Mesendoderm (in vitro differentiated cells): Measurements from ENCODE around the gene LEKR1. TPM values are rescaled to one million over a fixed set of nuclear protein-coding genes. Genes with fewer than 3 reads are reported as not detected.

Source experiments
- DNase-seq: peaks from one replicate; pipeline ENCODE4 v3.0.0; 2013
- H2AK5ac ChIP-seq: 2 replicates; pipeline ENCODE4 v1.6.1; 2013; ENCODE audit warnings: low read length, inconsistent platforms
- H2BK120ac ChIP-seq: 2 replicates; pipeline ENCODE4 v1.6.1; 2013; ENCODE audit warnings: low read depth, mild to moderate bottlenecking, low read length, moderate library complexity, mixed read lengths
- H2BK15ac ChIP-seq: replicated peaks from 2 replicates; pipeline ENCODE4 v1.6.1; 2013; ENCODE audit warnings: low read depth, mild to moderate bottlenecking, moderate library complexity
- H2BK5ac ChIP-seq: 2 replicates; pipeline ENCODE4 v1.6.1; 2013; ENCODE audit warnings: low read length, inconsistent platforms
- H3K18ac ChIP-seq: 2 replicates; pipeline ENCODE4 v1.6.1; 2013; ENCODE audit warnings: mild to moderate bottlenecking, low read length, mixed read lengths
- H3K23ac ChIP-seq: one replicate; pipeline ENCODE4 v1.6.1; 2013; ENCODE audit warnings: low read length
- H3K27ac ChIP-seq: 2 replicates; pipeline ENCODE4 v1.5.1; 2013; ENCODE audit warnings: low read depth, mild to moderate bottlenecking, inconsistent platforms, low read length, moderate library complexity
- H3K27me3 ChIP-seq: 2 replicates; pipeline ENCODE4 v1.6.1; 2013; ENCODE audit warnings: low read length, control low read depth, mild to moderate bottlenecking, inconsistent platforms; ENCODE audit not compliant: insufficient read depth, poor library complexity
- H3K36me3 ChIP-seq: 2 replicates; pipeline ENCODE4 v1.6.1; 2013; ENCODE audit warnings: low read length, inconsistent platforms; ENCODE audit not compliant: control insufficient read depth, insufficient read depth
- H3K4ac ChIP-seq: one replicate; pipeline ENCODE4 v1.6.1; 2013; ENCODE audit warnings: low read depth, mild to moderate bottlenecking, low read length, moderate library complexity
- H3K4me1 ChIP-seq: 2 replicates; pipeline ENCODE4 v1.6.1; 2013; ENCODE audit warnings: low read depth, low read length, inconsistent platforms; ENCODE audit not compliant: control insufficient read depth
- H3K4me2 ChIP-seq: 2 replicates; pipeline ENCODE4 v1.6.1; 2013; ENCODE audit warnings: low read length
- H3K4me3 ChIP-seq: 2 replicates; pipeline ENCODE4 v1.5.1; 2013; ENCODE audit warnings: mild to moderate bottlenecking, low read length
- H3K56ac ChIP-seq: one replicate; pipeline ENCODE4 v1.6.1; 2013; ENCODE audit warnings: low read length
- H3K79me1 ChIP-seq: 2 replicates; pipeline ENCODE4 v1.6.1; 2013; ENCODE audit warnings: low read length, inconsistent platforms
- H3K79me2 ChIP-seq: 2 replicates; pipeline ENCODE4 v1.6.1; 2013; ENCODE audit warnings: mild to moderate bottlenecking, low read length; ENCODE audit not compliant: control insufficient read depth, insufficient read depth
- H3K9ac ChIP-seq: 2 replicates; pipeline ENCODE4 v1.6.1; 2013; ENCODE audit warnings: low read length, inconsistent platforms
- H4K5ac ChIP-seq: one replicate; pipeline ENCODE4 v1.6.1; 2013; ENCODE audit warnings: low read length
- H4K8ac ChIP-seq: one replicate; pipeline ENCODE4 v1.6.1; 2013; ENCODE audit warnings: low read depth, mild to moderate bottlenecking, control low read depth, low read length, moderate library complexity
- WGBS: extraction: QIAGEN DNeasy Blood & Tissue Kit; methylation state at CpG from one replicate; pipeline ENCODE4 v1.1.7; 2013; ENCODE audit warnings: low lambda C conversion rate, missing lambda C conversion rate; ENCODE audit not compliant: insufficient coverage; ENCODE audit errors: extremely low coverage; 5-methylcytosine and 5-hydroxymethylcytosine counted together
- small RNA-seq: library from polyadenylated mRNA; stranded (forward); fragments of <200 nt; extraction: miRNeasy Mini kit (QIAGEN cat#:217004); gene quantifications from one replicate; pipeline ENCODE3, GENCODE V24; 2013; ENCODE audit not compliant: insufficient read depth

LEKR1 gene

GRCh38 chr3:157092230-157092629 lies 266.1 kb downstream of the LEKR1 start:
- H2BK15ac ChIP-seq, result no peak overlapping the region
- no peak overlapping the region for H4K8ac ChIP-seq
- no peaks in the 10 kb centered on the region for H3K79me2 ChIP-seq
- no peak overlapping the region for H3K4me2 ChIP-seq
- H3K23ac ChIP-seq, result peak overlapping the region; percentile 80
- H3K27ac ChIP-seq, result no peak overlapping the region
- H3K4me1 ChIP-seq, result peaks cover 13% of the 10 kb centered on the region
- no peak overlapping the region for H3K18ac ChIP-seq
- H3K79me1 ChIP-seq, result no peaks in the 10 kb centered on the region
- H3K4me3 ChIP-seq, result no peak overlapping the region
- no peaks in the 10 kb centered on the region for H3K27me3 ChIP-seq
- no peak overlapping the region for H4K5ac ChIP-seq
- H2BK5ac ChIP-seq, result no peak overlapping the region
- no peak for DNase-seq
- H3K56ac ChIP-seq, result peak overlapping the region; percentile 31
- H2AK5ac ChIP-seq, result no peak overlapping the region
- no CpG with 5 or more reads among the region's 5 CpGs for WGBS
- no peak overlapping the region for H3K4ac ChIP-seq
- no peaks in the 10 kb centered on the region for H3K36me3 ChIP-seq
- H2BK120ac ChIP-seq, result no peak overlapping the region
- H3K9ac ChIP-seq, result no peak overlapping the region

- DNase-seq, result no peak
- Histone ChIP-seq H3K56ac (no peak overlapping the region), H3K36me3 (no peaks in the 10 kb centered on the region), H2BK15ac (no peak overlapping the region), H3K23ac (no peak overlapping the region), H4K5ac (no peak overlapping the region), H3K4me3 (no peak overlapping the region), H3K18ac (no peak overlapping the region), H3K27ac (no peak overlapping the region), H2BK5ac (no peak overlapping the region), H2BK120ac (no peak overlapping the region), H3K4me1 (peaks cover 10% of the 10 kb centered on the region), H3K79me2 (no peaks in the 10 kb centered on the region), H3K4me2 (no peak overlapping the region), H3K27me3 (no peaks in the 10 kb centered on the region), H3K9ac (no peak overlapping the region), H3K79me1 (no peaks in the 10 kb centered on the region), H3K4ac (no peak overlapping the region), H4K8ac (no peak overlapping the region), H2AK5ac (no peak overlapping the region)
- no CpG with 5 or more reads among the region's 1 CpG for WGBS
Observed at GRCh38 chr3:157093096-157093495, 266.9 kb downstream of the LEKR1 start.

GRCh38 chr3:157094301-157094700 lies 268.1 kb downstream of the LEKR1 start:
- Histone ChIP-seq H3K79me2 (no peaks in the 10 kb centered on the region), H2AK5ac (no peak overlapping the region), H3K18ac (no peak overlapping the region), H3K27ac (no peak overlapping the region), H2BK5ac (no peak overlapping the region), H3K36me3 (no peaks in the 10 kb centered on the region), H3K56ac (no peak overlapping the region), H4K5ac (no peak overlapping the region), H3K4me1 (peaks cover 5% of the 10 kb centered on the region), H3K9ac (no peak overlapping the region), H2BK120ac (no peak overlapping the region), H3K79me1 (no peaks in the 10 kb centered on the region), H3K4me2 (no peak overlapping the region), H3K4me3 (no peak overlapping the region), H3K4ac (no peak overlapping the region), H2BK15ac (no peak overlapping the region), H3K23ac (no peak overlapping the region), H4K8ac (no peak overlapping the region), H3K27me3 (no peaks in the 10 kb centered on the region)
- no peak for DNase-seq
- no CpG with 5 or more reads among the region's 2 CpGs for WGBS

GRCh38 chr3:157094751-157095480 lies 268.8 kb downstream of the LEKR1 start:
- WGBS, result no CpG with 5 or more reads among the region's 5 CpGs
- no peak overlapping the region for H4K8ac ChIP-seq
- no peak overlapping the region for H3K4ac ChIP-seq
- H4K5ac ChIP-seq, result no peak overlapping the region
- H3K18ac ChIP-seq, result no peak overlapping the region
- no peaks in the 10 kb centered on the region for H3K79me1 ChIP-seq
- no peak overlapping the region for H3K27ac ChIP-seq
- no peak overlapping the region for H3K4me3 ChIP-seq
- H3K23ac ChIP-seq, result no peak overlapping the region
- H3K79me2 ChIP-seq, result no peaks in the 10 kb centered on the region
- H3K4me1 ChIP-seq, result no peaks in the 10 kb centered on the region
- H3K9ac ChIP-seq, result no peak overlapping the region
- H3K36me3 ChIP-seq, result no peaks in the 10 kb centered on the region
- H2BK120ac ChIP-seq, result no peak overlapping the region
- H2BK5ac ChIP-seq, result no peak overlapping the region
- H2AK5ac ChIP-seq, result no peak overlapping the region
- H3K4me2 ChIP-seq, result no peak overlapping the region
- no peak overlapping the region for H2BK15ac ChIP-seq
- no peak for DNase-seq
- no peaks in the 10 kb centered on the region for H3K27me3 ChIP-seq
- no peak overlapping the region for H3K56ac ChIP-seq

Small RNAs within 50 kb of the gene (small RNA-seq; reads per million reads assigned to genes)
- gene KLF3P2, result not detected
